Ovary (tissue), 10 donors: ENCODE results near the gene LIMS3. TPM values are rescaled to one million over a fixed set of nuclear protein-coding genes. Genes with fewer than 3 reads are reported as not detected.
"Not testable (repeated sequence)": the region's sequence is repeated elsewhere in the genome, so short reads cannot be mapped to it uniquely, and the experiment has no call there.

Experiments
- DNase-seq, 5 donors: peaks; one replicate each; pipeline ENCODE4 v3.0.0-alpha.2; 2019 to 2020
- H3K27ac ChIP-seq, 2 donors: fragments of 200-600 bp; one replicate each; pipeline versions ENCODE4 v1.5.1 to v1.8.0; 2019 to 2022
- H3K27me3 ChIP-seq: fragments of 200-600 bp; one replicate; pipeline ENCODE4 v1.8.0; 2022
- H3K36me3 ChIP-seq: fragments of 200-600 bp; sonication (generic); one replicate; pipeline ENCODE4 v1.5.1; 2019
- H3K4me1 ChIP-seq: one replicate; pipeline ENCODE4 v1.8.1; 2013; ENCODE audit warnings: mild to moderate bottlenecking, moderate library complexity; ENCODE audit not compliant: insufficient read depth
- H3K4me3 ChIP-seq: fragments of 200-600 bp; sonication (generic); one replicate; pipeline ENCODE4 v1.5.1; 2017
- H3K9me3 ChIP-seq, 2 donors: fragments of 200-600 bp in 1 of 2; sonication (generic) in 1 of 2; one replicate each; pipeline versions ENCODE4 v1.5.1 to v1.8.1; 2013 to 2019; ENCODE audit warnings: mild to moderate bottlenecking in 1 of 2, moderate library complexity in 1 of 2
- WGBS, 3 donors: extraction: QIAGEN DNeasy Blood & Tissue Kit in 1 of 3; methylation state at CpG; one replicate each; pipeline versions ENCODE4 v1.1.5 to v1.1.7; 2013 to 2017; 5-methylcytosine and 5-hydroxymethylcytosine counted together
- intact Hi-C, 4 donors: fragments of 100-400 bp; cut with DNase I; formaldehyde crosslinking; loops; one replicate each; pipeline versions ENCODE4 v1.11.0 to v1.15.1; 2022 to 2023
- long read RNA-seq, 3 donors: library from polyadenylated mRNA in 2 of 3; unstranded in 2 of 3; transcript quantifications; one replicate each; pipeline ENCODE4 v2.0.0 and lab custom pipeline, GENCODE V29; 2021 to 2026
- polyA plus RNA-seq, 2 donors: library from polyadenylated mRNA; stranded (reverse); fragments of 200-250 nt in 1 of 2; fragments of 350-450 nt in 1 of 2; fragmentation: Illumina TruSeq in 1 of 2; extraction: RNeasy Lipid Tissue Mini Kit (QIAGEN cat#74804) in 1 of 2; gene quantifications; one replicate each; pipeline ENCODE4 v1.2.3, GENCODE V29; 2013 to 2014
- total RNA-seq, 7 donors: library from RNA; depleted of rRNA in 2 of 7; stranded (reverse); fragments of >200 nt in 2 of 7; fragmentation: NEBNext Ultra II Directional in 3 of 7; extraction: Animal tissue kit (Norgen Biotek cat#: 25700) in 3 of 7; gene quantifications; one replicate each; pipeline versions ENCODE4 v1.1.0 to v1.2.4, GENCODE V29; 2016 to 2023
- donor health status: DM: no; HTN: no; CAD: no; lungs with moderate emphysema.
- donor health status: DM: no; HTN: no; CAD: no.
- donor health status: Bipolar disorder and iron deficiency.
- donor health status: DM: yes; HTN: yes; CAD: no.
- donor health status: DM: no; HTN: no; CAD: no.
- donor health status: DM: yes; HTN: yes; CAD: no.

The LIMS3 gene
- 10 to 100 TPM in 1 of 7 donors, 1 to 10 TPM in 6; 1.1 to 47.1 (median 6.8) TPM for total RNA-seq
- polyA plus RNA-seq = 1 to 10 TPM; 1.5 to 3.8 TPM
- long read RNA-seq, donor 1 = 0 reads
- long read RNA-seq, donor 2 = 0 reads
- long read RNA-seq, donor 3, partial matches to known transcripts = 0 of 2 reads
- long read RNA-seq, donor 3, other reads (novel, unspliced or antisense) = 1 of 2 reads

GRCh38 chr2:109898462-109899336, at the start of gene LIMS3:
LIMS3 (plus strand) TSS chr2:109898688; CDS start chr2:109898729, 41 bp downstream.
- H3K27me3 ChIP-seq, DNase-seq, H3K4me1 ChIP-seq, intact Hi-C loops, H3K9me3 ChIP-seq, H3K36me3 ChIP-seq, H3K27ac ChIP-seq, H3K4me3 ChIP-seq: not testable (repeated sequence)
- no CpG with 5 or more reads among the region's 28 CpGs for WGBS, 3 donors

GRCh38 chr2:109871129-109871751, 27.2 kb upstream of the LIMS3 start:
- H3K4me1 ChIP-seq, H3K9me3 ChIP-seq, H3K36me3 ChIP-seq, H3K27me3 ChIP-seq, DNase-seq, H3K27ac ChIP-seq, H3K4me3 ChIP-seq, intact Hi-C loops: not testable (repeated sequence)
- WGBS, 3 donors = no CpG with 5 or more reads among the region's 8 CpGs

- H3K9me3 ChIP-seq, H3K4me1 ChIP-seq, intact Hi-C loops, H3K27ac ChIP-seq, DNase-seq, H3K36me3 ChIP-seq, H3K27me3 ChIP-seq, H3K4me3 ChIP-seq: not testable (repeated sequence)
- WGBS, 3 donors = no CpG with 5 or more reads among the region's 3 CpGs
These were observed 21.9 kb upstream of the LIMS3 start for GRCh38 chr2:109876625-109877024.

- H3K9me3 ChIP-seq, H3K27me3 ChIP-seq, H3K4me1 ChIP-seq, H3K36me3 ChIP-seq, H3K4me3 ChIP-seq, H3K27ac ChIP-seq, DNase-seq, intact Hi-C loops: not testable (repeated sequence)
- WGBS, 3 donors = no CpG with 5 or more reads among the region's 1 CpG
These were observed 16.4 kb upstream of the LIMS3 start for GRCh38 chr2:109882112-109882511.

- H3K4me3 ChIP-seq, H3K27ac ChIP-seq, H3K36me3 ChIP-seq, intact Hi-C loops, H3K4me1 ChIP-seq, H3K9me3 ChIP-seq, H3K27me3 ChIP-seq, DNase-seq: not testable (repeated sequence)
- no CpG with 5 or more reads among the region's 4 CpGs for WGBS, 3 donors
These were observed 10.1 kb upstream of the LIMS3 start for GRCh38 chr2:109888414-109888813.

- DNase-seq, H3K36me3 ChIP-seq, H3K27me3 ChIP-seq, H3K4me1 ChIP-seq, H3K4me3 ChIP-seq, intact Hi-C loops, H3K9me3 ChIP-seq, H3K27ac ChIP-seq: not testable (repeated sequence)
- no CpG with 5 or more reads among the region's 4 CpGs for WGBS, 3 donors
These were observed 8.6 kb upstream of the LIMS3 start for GRCh38 chr2:109889909-109890308.

- DNase-seq, intact Hi-C loops, H3K9me3 ChIP-seq, H3K4me1 ChIP-seq, H3K4me3 ChIP-seq, H3K27me3 ChIP-seq, H3K27ac ChIP-seq, H3K36me3 ChIP-seq: not testable (repeated sequence)
- WGBS, 3 donors = no CpG with 5 or more reads among the region's 4 CpGs
These were observed 7.5 kb upstream of the LIMS3 start for GRCh38 chr2:109891024-109891423.

- H3K36me3 ChIP-seq, H3K4me1 ChIP-seq, DNase-seq, H3K9me3 ChIP-seq, H3K27ac ChIP-seq, intact Hi-C loops, H3K4me3 ChIP-seq, H3K27me3 ChIP-seq: not testable (repeated sequence)
- WGBS, 3 donors = no CpG with 5 or more reads among the region's 7 CpGs
These were observed 4.8 kb upstream of the LIMS3 start for GRCh38 chr2:109893736-109894135.

- DNase-seq, H3K27me3 ChIP-seq, H3K4me1 ChIP-seq, H3K36me3 ChIP-seq, intact Hi-C loops, H3K9me3 ChIP-seq, H3K4me3 ChIP-seq, H3K27ac ChIP-seq: not testable (repeated sequence)
- no CpG with 5 or more reads among the region's 6 CpGs for WGBS, 3 donors
These were observed 4.3 kb upstream of the LIMS3 start for GRCh38 chr2:109894141-109894540.

GRCh38 chr2:109895090-109895869, 3.2 kb upstream of the LIMS3 start:
- H3K27ac ChIP-seq, H3K27me3 ChIP-seq, H3K4me3 ChIP-seq, H3K4me1 ChIP-seq, intact Hi-C loops, H3K9me3 ChIP-seq, H3K36me3 ChIP-seq, DNase-seq: not testable (repeated sequence)
- no CpG with 5 or more reads among the region's 3 CpGs for WGBS, 3 donors

- H3K27me3 ChIP-seq, H3K4me1 ChIP-seq, intact Hi-C loops, H3K4me3 ChIP-seq, H3K27ac ChIP-seq, H3K36me3 ChIP-seq, H3K9me3 ChIP-seq, DNase-seq: not testable (repeated sequence)
- WGBS, 3 donors = no CpG with 5 or more reads among the region's 4 CpGs
These were observed 2.3 kb upstream of the LIMS3 start for GRCh38 chr2:109896212-109896611.
